Measurements from ENCODE around the gene TCF4.

Gene TCF4

DNA sequence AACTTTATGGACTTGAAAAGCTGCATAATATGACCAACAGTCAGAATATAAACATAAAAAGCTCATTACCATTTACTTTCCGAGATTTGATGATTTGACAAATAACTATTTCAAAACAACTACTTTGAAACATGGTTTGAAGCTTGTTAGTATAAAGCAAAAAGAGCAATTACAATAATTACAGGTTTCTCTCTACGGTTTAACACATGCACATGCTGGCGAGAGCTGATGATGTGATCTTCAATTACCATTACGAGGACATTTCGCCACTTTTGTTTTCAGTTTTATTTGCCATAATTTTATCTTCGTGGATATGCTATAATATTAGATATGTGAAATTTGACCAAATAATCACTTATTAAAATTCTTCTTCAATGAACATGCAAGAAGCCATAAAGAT is 270.1 kb downstream of the TCF4 start:
- Histone ChIP-seq H3K79me2 (ENCODE audit: insufficient read depth, low read length) (no peaks in the 10 kb centered on the region), H3K4me1 (ENCODE audit: insufficient read depth, low read length, poor library complexity, severe bottlenecking) (peaks cover 32% of the 10 kb centered on the region), H3K9me2 (replicated peaks; ENCODE audit: low read depth, low read length) (no peaks in the 10 kb centered on the region), H3F3A (ENCODE audit: low read depth) (no peaks in the 10 kb centered on the region), H3K4me2 (ENCODE audit: low read depth, low read length, poor library complexity, severe bottlenecking) (no peak overlapping the region), H4K20me1 (ENCODE audit: insufficient read depth, low read length, poor library complexity, severe bottlenecking) (no peaks in the 10 kb centered on the region), H3K9me3 (ENCODE audit: insufficient read depth, low read depth, low read length) (no peaks in the 10 kb centered on the region), H3K4me3 (ENCODE audit: low read length, poor library complexity, severe bottlenecking) (no peak overlapping the region), H3K36me3 (ENCODE audit: insufficient read depth, low read length) (no peaks in the 10 kb centered on the region), H3K27me3 (ENCODE audit: insufficient read depth, low read length, poor library complexity, severe bottlenecking) (no peaks in the 10 kb centered on the region), H2AFZ (ENCODE audit: low read length) (no peak overlapping the region), H3K9ac (ENCODE audit: low read depth, low read length, poor library complexity, severe bottlenecking) (no peak overlapping the region)
- TF ChIP-seq EZH2phosphoT487 (IDR thresholded peaks at IDR 0.05; ENCODE audit: borderline replicate concordance), result no peak
- TF ChIP-seq, protein P1, sequence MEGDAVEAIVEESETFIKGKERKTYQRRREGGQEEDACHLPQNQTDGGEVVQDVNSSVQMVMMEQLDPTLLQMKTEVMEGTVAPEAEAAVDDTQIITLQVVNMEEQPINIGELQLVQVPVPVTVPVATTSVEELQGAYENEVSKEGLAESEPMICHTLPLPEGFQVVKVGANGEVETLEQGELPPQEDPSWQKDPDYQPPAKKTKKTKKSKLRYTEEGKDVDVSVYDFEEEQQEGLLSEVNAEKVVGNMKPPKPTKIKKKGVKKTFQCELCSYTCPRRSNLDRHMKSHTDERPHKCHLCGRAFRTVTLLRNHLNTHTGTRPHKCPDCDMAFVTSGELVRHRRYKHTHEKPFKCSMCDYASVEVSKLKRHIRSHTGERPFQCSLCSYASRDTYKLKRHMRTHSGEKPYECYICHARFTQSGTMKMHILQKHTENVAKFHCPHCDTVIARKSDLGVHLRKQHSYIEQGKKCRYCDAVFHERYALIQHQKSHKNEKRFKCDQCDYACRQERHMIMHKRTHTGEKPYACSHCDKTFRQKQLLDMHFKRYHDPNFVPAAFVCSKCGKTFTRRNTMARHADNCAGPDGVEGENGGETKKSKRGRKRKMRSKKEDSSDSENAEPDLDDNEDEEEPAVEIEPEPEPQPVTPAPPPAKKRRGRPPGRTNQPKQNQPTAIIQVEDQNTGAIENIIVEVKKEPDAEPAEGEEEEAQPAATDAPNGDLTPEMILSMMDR (conservative IDR thresholded peaks at IDR 0.05; ENCODE audit: low read length), result no peak

DNA sequence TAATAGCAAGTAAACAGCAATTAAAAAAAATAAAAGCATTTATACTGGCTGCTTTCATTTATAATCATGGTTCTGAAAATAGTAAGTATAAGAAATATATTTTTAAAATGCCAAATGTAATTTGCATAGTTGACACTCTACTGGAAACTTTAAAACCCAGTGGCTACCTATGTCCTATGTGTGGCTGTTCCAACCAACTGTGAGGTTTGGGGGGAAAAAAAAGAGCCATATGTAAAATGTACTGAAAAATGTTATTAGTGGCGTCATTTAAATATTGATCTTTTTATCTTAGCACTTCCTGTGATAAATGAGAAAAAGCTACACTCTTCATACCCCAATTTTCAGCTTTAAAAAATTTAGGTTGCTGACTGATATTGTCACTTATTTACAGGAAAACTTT is 270.7 kb downstream of the TCF4 start:
- no peaks in the 10 kb centered on the region for H3F3A ChIP-seq (ENCODE audit: low read depth)
- no peaks in the 10 kb centered on the region for H3K79me2 ChIP-seq (ENCODE audit: insufficient read depth, low read length)
- TF ChIP-seq, protein P1 (conservative IDR thresholded peaks at IDR 0.05; ENCODE audit: low read length), result no peak
- no peak for TF ChIP-seq EZH2phosphoT487 (IDR thresholded peaks at IDR 0.05; ENCODE audit: borderline replicate concordance)
- H3K4me2 ChIP-seq (ENCODE audit: low read depth, low read length, poor library complexity, severe bottlenecking), result no peak overlapping the region
- no peaks in the 10 kb centered on the region for H3K9me3 ChIP-seq (ENCODE audit: insufficient read depth, low read depth, low read length)
- H3K4me1 ChIP-seq (ENCODE audit: insufficient read depth, low read length, poor library complexity, severe bottlenecking), result peaks cover 32% of the 10 kb centered on the region
- H3K36me3 ChIP-seq (ENCODE audit: insufficient read depth, low read length), result no peaks in the 10 kb centered on the region
- H3K27me3 ChIP-seq (ENCODE audit: insufficient read depth, low read length, poor library complexity, severe bottlenecking), result no peaks in the 10 kb centered on the region
- H4K20me1 ChIP-seq (ENCODE audit: insufficient read depth, low read length, poor library complexity, severe bottlenecking), result no peaks in the 10 kb centered on the region
- H2AFZ ChIP-seq (ENCODE audit: low read length), result no peak overlapping the region
- H3K9me2 ChIP-seq (replicated peaks; ENCODE audit: low read depth, low read length), result no peaks in the 10 kb centered on the region
- H3K4me3 ChIP-seq (ENCODE audit: low read length, poor library complexity, severe bottlenecking), result no peak overlapping the region
- H3K9ac ChIP-seq (ENCODE audit: low read depth, low read length, poor library complexity, severe bottlenecking), result no peak overlapping the region

DNA sequence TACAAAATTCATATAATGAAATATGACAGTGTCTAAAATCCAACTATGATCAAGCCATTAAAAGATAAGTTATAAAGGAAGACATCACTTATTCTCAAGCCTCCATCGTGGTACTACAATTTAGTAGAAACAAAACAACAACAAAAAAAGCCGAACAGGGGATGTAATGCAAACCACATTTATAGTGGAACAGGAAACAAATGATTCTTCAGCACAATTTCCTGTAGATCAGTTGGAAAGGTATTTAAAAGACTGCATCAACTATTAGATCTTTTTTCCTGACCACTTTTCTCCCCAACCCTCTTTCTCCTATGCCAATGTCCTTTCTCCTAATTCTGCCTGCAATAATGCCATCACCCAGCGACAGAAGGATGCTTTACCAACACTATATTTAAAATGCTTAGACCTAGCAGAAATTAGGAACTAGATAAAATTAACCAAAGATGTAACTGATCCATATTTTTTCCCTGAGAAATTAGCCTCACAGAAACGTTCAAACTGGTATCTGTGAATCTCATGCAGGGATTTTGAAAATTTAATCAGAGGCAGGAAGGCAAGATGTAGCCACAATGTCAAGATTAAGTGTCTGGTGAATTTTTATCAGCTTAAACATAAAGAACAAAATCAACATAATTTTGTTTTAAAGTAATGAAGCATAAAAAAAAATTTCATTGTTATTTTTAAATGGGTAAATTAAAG is 271.4 kb downstream of the TCF4 start:
- H3K4me3 ChIP-seq (ENCODE audit: low read length, poor library complexity, severe bottlenecking), result peak overlapping the region; percentile 41
- H3K9ac ChIP-seq (ENCODE audit: low read depth, low read length, poor library complexity, severe bottlenecking), result no peak overlapping the region

More for the DNA sequence above, 271.4 kb downstream of the TCF4 start:
- Histone ChIP-seq H3K4me2 (ENCODE audit: low read depth, low read length, poor library complexity, severe bottlenecking) (peak overlapping the region; percentile 75), H3K9me3 (ENCODE audit: insufficient read depth, low read depth, low read length) (no peaks in the 10 kb centered on the region), H3K27me3 (ENCODE audit: insufficient read depth, low read length, poor library complexity, severe bottlenecking) (no peaks in the 10 kb centered on the region), H3K4me1 (ENCODE audit: insufficient read depth, low read length, poor library complexity, severe bottlenecking) (peaks cover 32% of the 10 kb centered on the region), H3F3A (ENCODE audit: low read depth) (no peaks in the 10 kb centered on the region), H3K9me2 (replicated peaks; ENCODE audit: low read depth, low read length) (no peaks in the 10 kb centered on the region), H3K36me3 (ENCODE audit: insufficient read depth, low read length) (no peaks in the 10 kb centered on the region), H2AFZ (ENCODE audit: low read length) (no peak overlapping the region), H4K20me1 (ENCODE audit: insufficient read depth, low read length, poor library complexity, severe bottlenecking) (no peaks in the 10 kb centered on the region), H3K79me2 (ENCODE audit: insufficient read depth, low read length) (no peaks in the 10 kb centered on the region)
- TF ChIP-seq EZH2phosphoT487 (IDR thresholded peaks at IDR 0.05; ENCODE audit: borderline replicate concordance), result no peak
- TF ChIP-seq, protein P1 (conservative IDR thresholded peaks at IDR 0.05; ENCODE audit: low read length), result no peak

Data from Loucy (cell line).